ENCODE measurements around the gene DIO2. TPM values are rescaled to one million over a fixed set of nuclear protein-coding genes. Genes with fewer than 3 reads are reported as not detected.

Gene DIO2
- polyA plus RNA-seq (2013), result under 0.01 TPM

DNA sequence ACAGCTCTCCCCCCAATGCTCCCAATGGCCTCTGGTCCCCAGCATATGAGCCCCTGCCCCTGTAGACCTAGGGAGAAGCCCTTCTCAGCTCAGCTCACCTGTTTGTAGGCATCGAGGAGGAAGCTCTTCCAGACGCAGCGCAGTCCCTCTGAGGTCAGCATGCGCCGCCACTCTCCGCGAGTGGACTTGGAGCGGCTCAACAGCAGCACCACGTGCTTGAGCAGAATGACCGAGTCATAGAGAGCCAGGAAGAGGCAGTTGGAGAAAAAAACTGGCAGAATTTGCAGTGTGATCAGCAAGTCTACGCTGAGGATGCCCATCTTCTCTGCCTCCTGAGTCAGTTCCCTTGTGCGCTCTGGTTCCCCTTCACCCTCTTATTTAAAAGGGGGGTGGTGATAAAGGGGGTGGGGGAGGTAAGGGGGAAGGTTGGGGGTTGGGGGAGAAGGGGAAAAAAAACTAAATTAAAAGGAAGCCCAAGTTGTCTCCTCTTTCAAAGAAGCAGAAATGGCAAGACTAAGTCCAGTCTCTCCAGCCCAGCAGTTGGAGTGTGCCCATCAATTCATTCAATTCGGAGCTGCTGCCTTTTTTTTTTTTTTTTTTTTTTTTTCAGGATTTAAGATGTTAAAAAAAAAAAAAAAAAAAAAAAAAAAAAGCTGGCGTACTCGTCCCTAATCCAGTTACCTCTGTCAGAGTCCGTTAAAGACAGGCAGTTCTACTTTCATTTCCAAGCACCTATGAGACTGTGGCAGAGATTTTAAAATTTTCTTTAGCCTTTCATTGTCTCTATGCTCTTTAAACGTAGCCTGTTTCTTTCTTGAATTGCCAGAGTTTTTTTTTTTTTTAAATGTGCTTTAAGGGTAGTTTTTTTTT lies at the start of gene DIO2:
TSS of gene DIO2 (minus strand) at position 352 of the 870 bp plus-strand sequence. CDS start at position 320, 32 bp downstream.
- ChIA-PET CTCF (no interaction called here), POLR2A (no interaction called here)
- no peak for DNase-seq
- H3K27me3 ChIP-seq (replicated peaks in 2 of 5; ENCODE audit: control insufficient read depth in 4 of 5, insufficient read depth in 5 of 5, low read length in 4 of 5), result peaks cover 0 to 10% (median 4%) of the 10 kb centered on the region in 5 experiments
- H3K4me3 ChIP-seq (ENCODE audit: control insufficient read depth in 1 of 7, extremely low read depth in 1 of 7, insufficient read depth in 4 of 7, low read depth in 2 of 7, low read length in 6 of 7), result no peak within 1 kb of the TSS
- no peaks in the 10 kb centered on the region for H3K9me3 ChIP-seq (ENCODE audit: control extremely low read depth in 1 of 5, control insufficient read depth in 4 of 5, insufficient read depth in 2 of 5, low read depth in 1 of 5, low read length in 4 of 5)
- no peaks in the 10 kb centered on the region for H3K4me1 ChIP-seq (ENCODE audit: control extremely low read depth in 1 of 4, control insufficient read depth in 4 of 4, insufficient read depth in 4 of 4, low read length in 3 of 4)
- H3K27ac ChIP-seq (ENCODE audit: insufficient read depth in 1 of 2, low read depth in 1 of 2, low read length in 2 of 2, poor library complexity in 1 of 2, severe bottlenecking in 2 of 2), result no peak within 1 kb of the TSS
- no peaks in the 10 kb centered on the region for H3K36me3 ChIP-seq (ENCODE audit: control insufficient read depth in 4 of 4, insufficient read depth in 4 of 4, low read length in 3 of 4)
- WGBS (ENCODE audit: insufficient coverage), result 46% methylated on average over 10 of the region's 17 CpGs

DNA sequence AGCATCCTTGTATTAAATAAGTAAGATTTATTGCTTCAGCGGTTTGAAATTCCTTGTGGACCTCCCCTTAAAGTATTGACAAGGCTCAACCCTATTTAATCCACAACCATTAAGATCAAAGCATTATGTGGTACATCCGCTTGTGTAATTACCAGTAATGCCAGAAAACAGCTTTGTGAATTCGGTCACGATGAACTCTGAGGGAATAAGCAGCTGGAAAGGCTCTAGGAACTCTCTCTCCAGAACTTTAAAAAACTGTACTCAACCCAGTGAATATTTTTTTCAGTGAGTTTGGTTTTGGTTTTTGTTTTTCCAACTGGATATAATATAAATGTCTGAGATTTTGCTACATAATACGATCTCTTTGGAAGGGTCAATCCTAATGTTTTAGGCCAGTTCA lies 49.3 kb upstream of the DIO2 start:
- Histone ChIP-seq H3K9me3 (ENCODE audit: control extremely low read depth in 1 of 5, control insufficient read depth in 4 of 5, insufficient read depth in 2 of 5, low read depth in 1 of 5, low read length in 4 of 5) (no peaks in the 10 kb centered on the region), H3K27me3 (replicated peaks in 2 of 5; ENCODE audit: control insufficient read depth in 4 of 5, insufficient read depth in 5 of 5, low read length in 4 of 5) (no peaks in the 10 kb centered on the region), H3K4me1 (ENCODE audit: control extremely low read depth in 1 of 4, control insufficient read depth in 4 of 4, insufficient read depth in 4 of 4, low read length in 3 of 4) (no peaks in the 10 kb centered on the region), H3K36me3 (ENCODE audit: control insufficient read depth in 4 of 4, insufficient read depth in 4 of 4, low read length in 3 of 4) (no peaks in the 10 kb centered on the region), H3K27ac (ENCODE audit: insufficient read depth in 1 of 2, low read depth in 1 of 2, low read length in 2 of 2, poor library complexity in 1 of 2, severe bottlenecking in 2 of 2) (no peak overlapping the region), H3K4me3 (ENCODE audit: control insufficient read depth in 1 of 7, extremely low read depth in 1 of 7, insufficient read depth in 4 of 7, low read depth in 2 of 7, low read length in 6 of 7) (no peak overlapping the region)
- POLR2A ChIA-PET, result no interaction called here
- DNase-seq, result no peak
- CTCF ChIA-PET, result no interaction called here
- 92% methylated on average over 4 of the region's 5 CpGs for WGBS (ENCODE audit: insufficient coverage)

DNA sequence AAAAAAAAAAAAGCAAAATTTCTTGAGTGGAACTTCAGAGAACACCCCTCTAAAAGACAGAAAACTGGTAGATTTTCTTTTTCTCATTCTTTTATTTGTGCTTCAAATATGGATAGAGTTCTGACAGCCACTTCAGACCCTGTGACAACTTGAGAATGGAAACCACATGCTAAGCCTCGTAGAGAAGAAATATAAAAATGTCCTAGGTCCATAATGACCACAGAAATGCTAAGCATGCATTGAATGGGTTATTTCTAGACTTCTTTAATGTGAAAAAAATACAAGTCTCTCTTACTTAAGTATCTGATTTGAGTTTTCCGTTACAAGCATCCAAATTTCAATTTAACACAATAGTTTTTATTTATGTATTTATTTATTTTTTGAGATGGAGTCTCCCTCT lies 28.3 kb upstream of the DIO2 start:
- POLR2A ChIA-PET, result no interaction called here

GRCh38 chr14:80237143-80237542 lies 25.8 kb upstream of the DIO2 start:
- ChIA-PET CTCF (no interaction called here), POLR2A (no interaction called here)
- Histone ChIP-seq H3K27me3 (replicated peaks in 2 of 5; ENCODE audit: control insufficient read depth in 4 of 5, insufficient read depth in 5 of 5, low read length in 4 of 5) (no peaks in the 10 kb centered on the region), H3K36me3 (ENCODE audit: control insufficient read depth in 4 of 4, insufficient read depth in 4 of 4, low read length in 3 of 4) (no peaks in the 10 kb centered on the region), H3K4me1 (ENCODE audit: control extremely low read depth in 1 of 4, control insufficient read depth in 4 of 4, insufficient read depth in 4 of 4, low read length in 3 of 4) (no peaks in the 10 kb centered on the region), H3K9me3 (ENCODE audit: control extremely low read depth in 1 of 5, control insufficient read depth in 4 of 5, insufficient read depth in 2 of 5, low read depth in 1 of 5, low read length in 4 of 5) (peaks cover 0 to 11% (median 4%) of the 10 kb centered on the region in 5 experiments), H3K4me3 (ENCODE audit: control insufficient read depth in 1 of 7, extremely low read depth in 1 of 7, insufficient read depth in 4 of 7, low read depth in 2 of 7, low read length in 6 of 7) (no peak overlapping the region), H3K27ac (ENCODE audit: insufficient read depth in 1 of 2, low read depth in 1 of 2, low read length in 2 of 2, poor library complexity in 1 of 2, severe bottlenecking in 2 of 2) (no peak overlapping the region)
- WGBS (ENCODE audit: insufficient coverage), result 100% methylated on average over 3 of the region's 3 CpGs
- DNase-seq, result no peak

More for the DNA sequence above, 28.3 kb upstream of the DIO2 start:
- H3K27ac ChIP-seq (ENCODE audit: insufficient read depth in 1 of 2, low read depth in 1 of 2, low read length in 2 of 2, poor library complexity in 1 of 2, severe bottlenecking in 2 of 2), result no peak overlapping the region
- no peak overlapping the region for H3K4me3 ChIP-seq (ENCODE audit: control insufficient read depth in 1 of 7, extremely low read depth in 1 of 7, insufficient read depth in 4 of 7, low read depth in 2 of 7, low read length in 6 of 7)
- peaks cover 0 to 11% (median 4%) of the 10 kb centered on the region in 5 experiments for H3K9me3 ChIP-seq (ENCODE audit: control extremely low read depth in 1 of 5, control insufficient read depth in 4 of 5, insufficient read depth in 2 of 5, low read depth in 1 of 5, low read length in 4 of 5)
- CTCF ChIA-PET, result no interaction called here
- DNase-seq, result no peak
- H3K4me1 ChIP-seq (ENCODE audit: control extremely low read depth in 1 of 4, control insufficient read depth in 4 of 4, insufficient read depth in 4 of 4, low read length in 3 of 4), result no peaks in the 10 kb centered on the region
- no CpG with 5 or more reads among the region's 2 CpGs for WGBS (ENCODE audit: insufficient coverage)
- no peaks in the 10 kb centered on the region for H3K36me3 ChIP-seq (ENCODE audit: control insufficient read depth in 4 of 4, insufficient read depth in 4 of 4, low read length in 3 of 4)
- H3K27me3 ChIP-seq (replicated peaks in 2 of 5; ENCODE audit: control insufficient read depth in 4 of 5, insufficient read depth in 5 of 5, low read length in 4 of 5), result no peaks in the 10 kb centered on the region

- DNase-seq, result no peak
- Histone ChIP-seq H3K27ac (ENCODE audit: insufficient read depth in 1 of 2, low read depth in 1 of 2, low read length in 2 of 2, poor library complexity in 1 of 2, severe bottlenecking in 2 of 2) (no peak overlapping the region), H3K4me1 (ENCODE audit: control extremely low read depth in 1 of 4, control insufficient read depth in 4 of 4, insufficient read depth in 4 of 4, low read length in 3 of 4) (no peaks in the 10 kb centered on the region), H3K4me3 (ENCODE audit: control insufficient read depth in 1 of 7, extremely low read depth in 1 of 7, insufficient read depth in 4 of 7, low read depth in 2 of 7, low read length in 6 of 7) (no peak overlapping the region), H3K27me3 (replicated peaks in 2 of 5; ENCODE audit: control insufficient read depth in 4 of 5, insufficient read depth in 5 of 5, low read length in 4 of 5) (no peaks in the 10 kb centered on the region), H3K9me3 (ENCODE audit: control extremely low read depth in 1 of 5, control insufficient read depth in 4 of 5, insufficient read depth in 2 of 5, low read depth in 1 of 5, low read length in 4 of 5) (peaks cover 0 to 10% (median 4%) of the 10 kb centered on the region in 5 experiments), H3K36me3 (ENCODE audit: control insufficient read depth in 4 of 4, insufficient read depth in 4 of 4, low read length in 3 of 4) (no peaks in the 10 kb centered on the region)
- ChIA-PET CTCF (no interaction called here), POLR2A (no interaction called here)
- WGBS (ENCODE audit: insufficient coverage), result 72% methylated on average over 2 of the region's 2 CpGs
Measured at GRCh38 chr14:80233470-80234089, 22.3 kb upstream of the DIO2 start.

GRCh38 chr14:80231702-80232101 lies 20.4 kb upstream of the DIO2 start:
- Histone ChIP-seq H3K4me1 (ENCODE audit: control extremely low read depth in 1 of 4, control insufficient read depth in 4 of 4, insufficient read depth in 4 of 4, low read length in 3 of 4) (no peaks in the 10 kb centered on the region), H3K27me3 (replicated peaks in 2 of 5; ENCODE audit: control insufficient read depth in 4 of 5, insufficient read depth in 5 of 5, low read length in 4 of 5) (no peaks in the 10 kb centered on the region), H3K27ac (ENCODE audit: insufficient read depth in 1 of 2, low read depth in 1 of 2, low read length in 2 of 2, poor library complexity in 1 of 2, severe bottlenecking in 2 of 2) (no peak overlapping the region), H3K36me3 (ENCODE audit: control insufficient read depth in 4 of 4, insufficient read depth in 4 of 4, low read length in 3 of 4) (no peaks in the 10 kb centered on the region), H3K9me3 (ENCODE audit: control extremely low read depth in 1 of 5, control insufficient read depth in 4 of 5, insufficient read depth in 2 of 5, low read depth in 1 of 5, low read length in 4 of 5) (peaks cover 0 to 7% (median 2%) of the 10 kb centered on the region in 5 experiments), H3K4me3 (ENCODE audit: control insufficient read depth in 1 of 7, extremely low read depth in 1 of 7, insufficient read depth in 4 of 7, low read depth in 2 of 7, low read length in 6 of 7) (no peak overlapping the region)
- DNase-seq, result no peak
- 83% methylated on average over 2 of the region's 2 CpGs for WGBS (ENCODE audit: insufficient coverage)
- CTCF ChIA-PET, result no interaction called here
- POLR2A ChIA-PET, result no interaction called here

- POLR2A ChIA-PET, result no interaction called here
- H3K27ac ChIP-seq (ENCODE audit: insufficient read depth in 1 of 2, low read depth in 1 of 2, low read length in 2 of 2, poor library complexity in 1 of 2, severe bottlenecking in 2 of 2), result no peak overlapping the region
- WGBS (ENCODE audit: insufficient coverage), result 100% methylated on average over 2 of the region's 3 CpGs
- H3K9me3 ChIP-seq (ENCODE audit: control extremely low read depth in 1 of 5, control insufficient read depth in 4 of 5, insufficient read depth in 2 of 5, low read depth in 1 of 5, low read length in 4 of 5), result peaks cover 0 to 2% (median 0%) of the 10 kb centered on the region in 5 experiments
- no peak overlapping the region for H3K4me3 ChIP-seq (ENCODE audit: control insufficient read depth in 1 of 7, extremely low read depth in 1 of 7, insufficient read depth in 4 of 7, low read depth in 2 of 7, low read length in 6 of 7)
- CTCF ChIA-PET, result no interaction called here
- H3K4me1 ChIP-seq (ENCODE audit: control extremely low read depth in 1 of 4, control insufficient read depth in 4 of 4, insufficient read depth in 4 of 4, low read length in 3 of 4), result no peaks in the 10 kb centered on the region
- DNase-seq, result no peak
- H3K36me3 ChIP-seq (ENCODE audit: control insufficient read depth in 4 of 4, insufficient read depth in 4 of 4, low read length in 3 of 4), result no peaks in the 10 kb centered on the region
- H3K27me3 ChIP-seq (replicated peaks in 2 of 5; ENCODE audit: control insufficient read depth in 4 of 5, insufficient read depth in 5 of 5, low read length in 4 of 5), result no peaks in the 10 kb centered on the region
Measured at GRCh38 chr14:80223696-80224465, 12.6 kb upstream of the DIO2 start.
